IMR-90 (cell line): ENCODE results near the gene LDLRAD4. TPM values are rescaled to one million over a fixed set of nuclear protein-coding genes. Genes with fewer than 3 reads are reported as not detected.

Experiments
- ATAC-seq: fragments of 200-7000 bp; cut with Tn5 transposase; 2 replicates; pipeline ENCODE4 v1.9.1; 2020; ENCODE audit warnings: low read depth, mild to moderate bottlenecking, moderate library complexity
- BruUV-seq: library from RNA; stranded (reverse); fragments of 400-500 nt; replicated peaks from 2 replicates; lab custom pipeline; 2021; lab: Mats Ljungman, UMichigan
- CTCF ChIA-PET: fragments of 300-600 bp; formaldehyde crosslinking; extraction: SDS; loops from one replicate; lab custom pipeline; 2021; ENCODE audit warnings: antibody characterized with exemption; lab: Yijun Ruan, JAX
- POLR2A ChIA-PET: fragments of 300-600 bp; sonication (Branson Sonifier 250); formaldehyde crosslinking; loops from one replicate; lab custom pipeline; 2022; ENCODE audit warnings: antibody characterized with exemption; ENCODE audit not compliant: unreplicated experiment; lab: Charles Lee
- DNase-seq: peaks from one replicate; pipeline ENCODE4 v3.0.0; 2013
- H2AFZ ChIP-seq: replicated peaks from 2 replicates; pipeline ENCODE3; 2013; ENCODE audit warnings: low read length, mild to moderate bottlenecking; ENCODE audit not compliant: poor library complexity
- H2AK5ac ChIP-seq: 2 replicates; pipeline ENCODE4 v1.6.1; 2013; ENCODE audit warnings: low read depth, low read length, inconsistent platforms
- H2AK9ac ChIP-seq: replicated peaks from 2 replicates; pipeline ENCODE3; 2013; ENCODE audit warnings: mild to moderate bottlenecking, low read depth, low read length, moderate library complexity; ENCODE audit not compliant: poor library complexity
- H2BK120ac ChIP-seq: 2 replicates; pipeline ENCODE4 v1.6.1; 2013; ENCODE audit warnings: low read depth, low read length, inconsistent platforms
- H2BK15ac ChIP-seq: 3 replicates; pipeline ENCODE4 v1.6.1; 2013; ENCODE audit warnings: low read depth, low read length, inconsistent platforms
- H2BK20ac ChIP-seq: 2 replicates; pipeline ENCODE4 v1.6.1; 2013; ENCODE audit warnings: low read depth, mild to moderate bottlenecking, inconsistent platforms, low read length, moderate library complexity
- H2BK5ac ChIP-seq: 2 replicates; pipeline ENCODE4 v1.6.1; 2013; ENCODE audit warnings: mild to moderate bottlenecking, low read depth, low read length, inconsistent platforms; ENCODE audit not compliant: poor library complexity, severe bottlenecking
- H3K14ac ChIP-seq: replicated peaks from 2 replicates; pipeline ENCODE4 v1.6.1; 2013; ENCODE audit warnings: low read depth, low read length, inconsistent platforms
- H3K18ac ChIP-seq: 2 replicates; pipeline ENCODE4 v1.6.1; 2013; ENCODE audit warnings: low read depth, low read length, control low read depth
- H3K23ac ChIP-seq: 2 replicates; pipeline ENCODE4 v1.6.1; 2013; ENCODE audit warnings: low read depth, low read length, inconsistent platforms
- H3K27ac ChIP-seq: 2 replicates; pipeline ENCODE4 v1.5.1; 2013; ENCODE audit warnings: mild to moderate bottlenecking, control low read depth, low read length; ENCODE audit not compliant: insufficient read depth
- H3K27me3 ChIP-seq: 2 replicates; pipeline ENCODE4 v1.6.1; 2013; ENCODE audit warnings: low read length; ENCODE audit not compliant: control insufficient read depth, insufficient read depth
- H3K36me3 ChIP-seq: 2 replicates; pipeline ENCODE4 v1.6.1; 2013; ENCODE audit warnings: low read length, mixed read lengths; ENCODE audit not compliant: control insufficient read depth, insufficient read depth
- H3K4ac ChIP-seq: 2 replicates; pipeline ENCODE4 v1.6.1; 2013; ENCODE audit warnings: low read depth, low read length, inconsistent platforms
- H3K4me1 ChIP-seq: 2 replicates; pipeline ENCODE4 v1.6.1; 2013; ENCODE audit warnings: low read length, mixed read lengths; ENCODE audit not compliant: control insufficient read depth, insufficient read depth
- H3K4me2 ChIP-seq: 2 replicates; pipeline ENCODE4 v1.6.1; 2013; ENCODE audit warnings: low read depth, mild to moderate bottlenecking, control low read depth, low read length, moderate library complexity
- H3K4me3 ChIP-seq: 2 replicates; pipeline ENCODE4 v1.5.1; 2013; ENCODE audit warnings: low read depth, mild to moderate bottlenecking, control low read depth, low read length, moderate library complexity; ENCODE audit not compliant: insufficient read depth
- H3K56ac ChIP-seq: 2 replicates; pipeline ENCODE4 v1.6.1; 2013; ENCODE audit warnings: low read length, inconsistent platforms; ENCODE audit not compliant: insufficient read depth; ENCODE audit errors: extremely low read depth
- H3K79me1 ChIP-seq, 2 experiments: 2 replicates each; pipeline ENCODE4 v1.6.1; 2013; ENCODE audit warnings: low read length in 2 of 2, inconsistent platforms in 1 of 2, low read depth in 1 of 2
- H3K9ac ChIP-seq: 2 replicates; pipeline ENCODE4 v1.6.1; 2013; ENCODE audit warnings: low read depth, low read length, control low read depth
- H3K9me1 ChIP-seq: 2 replicates; pipeline ENCODE4 v1.6.1; 2013; ENCODE audit warnings: low read length, inconsistent platforms; ENCODE audit not compliant: insufficient read depth
- H3K9me3 ChIP-seq: 2 replicates; pipeline ENCODE4 v1.6.1; 2013; ENCODE audit warnings: low read length; ENCODE audit not compliant: control insufficient read depth, insufficient read depth
- H4K20me1 ChIP-seq: 2 replicates; pipeline ENCODE4 v1.6.1; 2013; ENCODE audit warnings: low read length, inconsistent platforms; ENCODE audit not compliant: insufficient read depth
- H4K5ac ChIP-seq: 2 replicates; pipeline ENCODE4 v1.6.1; 2013; ENCODE audit warnings: mild to moderate bottlenecking, low read depth, low read length, control low read depth
- H4K8ac ChIP-seq, 2 experiments: 2 replicates each; pipeline ENCODE4 v1.6.1; 2013; ENCODE audit warnings: low read depth in 2 of 2, low read length in 2 of 2, control low read depth in 1 of 2, inconsistent platforms in 1 of 2
- H4K91ac ChIP-seq: 2 replicates; pipeline ENCODE4 v1.6.1; 2013; ENCODE audit warnings: low read depth, low read length, inconsistent platforms; ENCODE audit not compliant: insufficient read depth
- BHLHE40 ChIP-seq: fragments of 150-350 bp; IDR thresholded peaks from 2 replicates; pipeline ENCODE4 v1.6.1; 2016; ENCODE audit warnings: mild to moderate bottlenecking, low read depth, low read length
- CEBPB ChIP-seq: IDR thresholded peaks from 2 replicates; pipeline ENCODE4 v1.6.1; 2012; ENCODE audit warnings: low read depth, low read length, improper control_type of control experiment
- CHD1 ChIP-seq: IDR thresholded peaks from 2 replicates; pipeline ENCODE4 v1.6.1; 2012; ENCODE audit warnings: low read depth, low read length, improper control_type of control experiment
- ELK1 ChIP-seq: fragments of 150-350 bp; IDR thresholded peaks from 2 replicates; pipeline ENCODE4 v1.6.1; 2016; ENCODE audit warnings: low read depth, mild to moderate bottlenecking, low read length, moderate library complexity, borderline replicate concordance
- FOS ChIP-seq: fragments of 150-350 bp; IDR thresholded peaks from 2 replicates; pipeline ENCODE4 v1.6.1; 2016; ENCODE audit warnings: low read depth, low read length
- MAFK ChIP-seq: IDR thresholded peaks from 2 replicates; pipeline ENCODE4 v1.6.1; 2012; ENCODE audit warnings: low read depth, low read length, improper control_type of control experiment
- MAZ ChIP-seq: IDR thresholded peaks from 2 replicates; pipeline ENCODE4 v1.6.1; 2012; ENCODE audit warnings: low read depth, mild to moderate bottlenecking, low read length, improper control_type of control experiment, moderate library complexity, borderline replicate concordance
- MXI1 ChIP-seq: IDR thresholded peaks from 2 replicates; pipeline ENCODE4 v1.6.1; 2012; ENCODE audit warnings: low read depth, mild to moderate bottlenecking, low read length, moderate library complexity, borderline replicate concordance
- NFE2L2 ChIP-seq: fragments of 150-350 bp; IDR thresholded peaks from 2 replicates; pipeline ENCODE4 v1.6.1; 2016; ENCODE audit warnings: low read depth, mild to moderate bottlenecking, low read length
- POLR2A ChIP-seq: IDR thresholded peaks from 2 replicates; pipeline ENCODE4 v1.6.1; 2012; ENCODE audit warnings: mild to moderate bottlenecking, low read depth, low read length
- RAD21 ChIP-seq: IDR thresholded peaks from 2 replicates; pipeline ENCODE4 v1.6.1; 2012; ENCODE audit warnings: low read length, improper control_type of control experiment
- RCOR1 ChIP-seq: IDR thresholded peaks from 2 replicates; pipeline ENCODE4 v1.6.1; 2012; ENCODE audit warnings: mild to moderate bottlenecking, low read length, improper control_type of control experiment; ENCODE audit not compliant: insufficient replicate concordance
- RFX5 ChIP-seq: IDR thresholded peaks from 2 replicates; pipeline ENCODE4 v1.8.0; 2012; ENCODE audit warnings: low read depth, mild to moderate bottlenecking, low read length, moderate library complexity
- SMC3 ChIP-seq: fragments of 150-350 bp; IDR thresholded peaks from 2 replicates; pipeline ENCODE4 v1.6.1; 2016; ENCODE audit warnings: low read depth, mild to moderate bottlenecking, antibody characterized with exemption, low read length, moderate library complexity
- USF2 ChIP-seq: fragments of 150-350 bp; IDR thresholded peaks from 2 replicates; pipeline ENCODE4 v1.6.1; 2017; ENCODE audit warnings: mild to moderate bottlenecking, antibody characterized with exemption, low read length, low read depth
- WGBS, 2 experiments: methylation state at CpG; one replicate each; pipeline versions ENCODE4 v1.1.5 to v1.1.7; 2013; ENCODE audit warnings: missing lambda C conversion rate in 2 of 2; ENCODE audit not compliant: insufficient read length in 1 of 2; ENCODE audit errors: extremely low coverage in 2 of 2; 5-methylcytosine and 5-hydroxymethylcytosine counted together
- dilution Hi-C: fragments of 300-500 bp; cut with HindIII; formaldehyde crosslinking; loops from one replicate; pipeline ENCODE4 v1.14.3; 2018; ENCODE audit warnings: low sequenced_read_pairs; ENCODE audit not compliant: unreplicated experiment
- in situ Hi-C: fragments of 300-500 bp; cut with MboI; formaldehyde crosslinking; loops from 3 replicates; pipeline ENCODE4 v1.14.3; 2019; ENCODE audit warnings: low sequenced_read_pairs, inconsistent platforms, mixed read lengths
- intact Hi-C: fragments of 100-400 bp; cut with micrococcal nuclease; formaldehyde crosslinking; loops from 2 replicates; pipeline ENCODE4 v1.10.0; 2022
- polyA plus RNA-seq, 3 experiments: library from polyadenylated mRNA; depleted of rRNA; stranded (reverse); fragments of >200 nt; gene quantifications; 2 replicates each; pipeline ENCODE4 v1.2.3, GENCODE V29; 2012; ENCODE audit warnings: low replicate concordance in 1 of 3
- total RNA-seq: library from RNA; depleted of rRNA; stranded (reverse); fragments of >200 nt; gene quantifications from 2 replicates; pipeline ENCODE4 v1.2.3, GENCODE V29; 2012
- TF ChIP-seq, protein P1 (sequence below): conservative IDR thresholded peaks from 2 replicates; pipeline ENCODE4 v1.5.1; 2012; ENCODE audit warnings: mild to moderate bottlenecking, low read depth, low read length, improper control_type of control experiment

LDLRAD4 gene
- total and polyA plus RNA-seq, 2 of the 4 experiments (the other 2 are of a cell fraction): not detected

DNA sequence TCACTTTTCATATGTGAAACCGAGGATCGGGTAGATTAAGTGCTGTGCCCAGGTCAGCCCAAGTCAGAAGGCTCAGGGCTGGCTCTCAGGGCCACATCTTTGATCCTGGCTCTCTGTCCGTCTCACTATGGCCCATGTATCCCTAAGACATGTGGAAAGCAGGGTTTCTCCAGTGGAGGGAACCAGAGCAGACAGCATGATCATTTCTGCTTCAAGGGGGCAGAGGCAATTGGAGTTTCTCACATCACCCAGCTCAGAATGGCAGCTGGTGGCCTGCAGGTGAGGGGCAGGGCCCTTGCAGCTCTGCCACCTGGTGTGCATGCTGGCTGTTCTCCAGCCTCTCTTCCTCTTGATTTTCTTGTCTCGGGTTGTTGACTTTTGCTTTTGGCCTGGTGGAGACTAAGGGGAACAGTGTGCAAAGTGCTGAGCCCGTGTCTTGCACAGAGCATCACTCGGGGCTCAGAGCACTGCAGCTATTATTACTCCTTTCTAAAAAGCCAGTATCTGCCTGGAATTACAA, 27.0 kb downstream of the LDLRAD4 start:
- ChIA-PET CTCF (no interaction called here), POLR2A (no interaction called here)
- Histone ChIP-seq H3K36me3 (no peaks in the 10 kb centered on the region), H3K4me3 (no peak overlapping the region), H4K5ac (no peak overlapping the region), H3K27ac (no peak overlapping the region), H3K9ac (no peak overlapping the region), H4K20me1 (no peaks in the 10 kb centered on the region), H3K4ac (no peak overlapping the region), H3K79me1 (no peaks in the 10 kb centered on the region), H3K9me3 (no peaks in the 10 kb centered on the region), H3K18ac (no peak overlapping the region), H3K27me3 (no peaks in the 10 kb centered on the region), H2BK5ac (no peak overlapping the region), H4K91ac (no peak overlapping the region), H3K14ac (no peak overlapping the region), H3K56ac (no peak overlapping the region), H4K8ac (no peak overlapping the region), H2BK15ac (no peak overlapping the region), H2BK120ac (no peak overlapping the region), H2AK5ac (no peak overlapping the region), H3K9me1 (no peaks in the 10 kb centered on the region), H3K4me2 (no peak overlapping the region), H3K23ac (no peak overlapping the region), H3K4me1 (no peaks in the 10 kb centered on the region), H2AK9ac (no peak overlapping the region), H2BK20ac (no peak overlapping the region), H2AFZ (no peak overlapping the region)
- intact Hi-C loops: no loop called here
- ATAC-seq (no peak), DNase-seq (no peak)
- TF ChIP-seq BHLHE40 (no peak), FOS (no peak), CHD1 (no peak), SMC3 (no peak), RCOR1 (no peak), ELK1 (no peak), MAZ (no peak), NFE2L2 (no peak), MAFK (no peak), USF2 (no peak), RAD21 (no peak), POLR2A (no peak), RFX5 (no peak), CEBPB (no peak), MXI1 (no peak)
- TF ChIP-seq, protein P1, sequence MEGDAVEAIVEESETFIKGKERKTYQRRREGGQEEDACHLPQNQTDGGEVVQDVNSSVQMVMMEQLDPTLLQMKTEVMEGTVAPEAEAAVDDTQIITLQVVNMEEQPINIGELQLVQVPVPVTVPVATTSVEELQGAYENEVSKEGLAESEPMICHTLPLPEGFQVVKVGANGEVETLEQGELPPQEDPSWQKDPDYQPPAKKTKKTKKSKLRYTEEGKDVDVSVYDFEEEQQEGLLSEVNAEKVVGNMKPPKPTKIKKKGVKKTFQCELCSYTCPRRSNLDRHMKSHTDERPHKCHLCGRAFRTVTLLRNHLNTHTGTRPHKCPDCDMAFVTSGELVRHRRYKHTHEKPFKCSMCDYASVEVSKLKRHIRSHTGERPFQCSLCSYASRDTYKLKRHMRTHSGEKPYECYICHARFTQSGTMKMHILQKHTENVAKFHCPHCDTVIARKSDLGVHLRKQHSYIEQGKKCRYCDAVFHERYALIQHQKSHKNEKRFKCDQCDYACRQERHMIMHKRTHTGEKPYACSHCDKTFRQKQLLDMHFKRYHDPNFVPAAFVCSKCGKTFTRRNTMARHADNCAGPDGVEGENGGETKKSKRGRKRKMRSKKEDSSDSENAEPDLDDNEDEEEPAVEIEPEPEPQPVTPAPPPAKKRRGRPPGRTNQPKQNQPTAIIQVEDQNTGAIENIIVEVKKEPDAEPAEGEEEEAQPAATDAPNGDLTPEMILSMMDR: no peak
- 20% methylated on average over 2 of the region's 6 CpGs; no CpG with 5 or more reads in 1 of the 2 experiments for WGBS, 2 experiments
- dilution Hi-C loops: no loop called here
- BruUV-seq: no TSS peak
- in situ Hi-C loops: no loop called here
